Inferior parietal cortex (tissue), 1 donor: ENCODE results near the gene CXXC5.

Experiments used
- DNase-seq: peaks from one replicate; pipeline ENCODE4 v3.0.0-alpha.2; 2016; ENCODE audit errors: extremely low spot score

The CXXC5 gene

GRCh38 chr5:139680368-139681111 is 32.4 kb downstream of the CXXC5 start:
- DNase-seq: no peak

GRCh38 chr5:139681112-139681458 is 32.9 kb downstream of the CXXC5 start:
- no peak for DNase-seq

DNA sequence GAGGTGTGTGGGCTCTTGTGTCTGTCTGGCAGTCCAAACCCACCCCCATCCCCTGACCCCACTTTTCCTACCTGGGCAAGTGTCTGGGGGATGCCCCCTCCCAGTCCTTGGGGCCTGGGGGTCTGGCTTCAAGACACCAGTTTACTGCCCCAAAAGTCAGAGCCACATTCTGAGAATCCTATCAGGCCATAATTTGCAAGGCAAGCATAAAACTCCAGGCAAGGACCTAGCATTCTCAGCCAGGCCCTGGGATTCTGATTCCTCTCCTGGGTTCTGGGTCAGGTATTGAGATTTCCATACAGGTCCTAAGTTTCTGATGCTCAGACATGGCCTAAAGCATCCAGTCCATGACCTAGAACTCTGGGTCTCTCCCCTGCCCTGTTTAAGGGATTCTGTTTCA is 33.3 kb downstream of the CXXC5 start:
- no peak for DNase-seq

- DNase-seq: peak; percentile 53
Observed at GRCh38 chr5:139682016-139682975, 34.1 kb downstream of the CXXC5 start.

- DNase-seq: no peak
Observed at GRCh38 chr5:139683295-139684271, 35.4 kb downstream of the CXXC5 start.

DNA sequence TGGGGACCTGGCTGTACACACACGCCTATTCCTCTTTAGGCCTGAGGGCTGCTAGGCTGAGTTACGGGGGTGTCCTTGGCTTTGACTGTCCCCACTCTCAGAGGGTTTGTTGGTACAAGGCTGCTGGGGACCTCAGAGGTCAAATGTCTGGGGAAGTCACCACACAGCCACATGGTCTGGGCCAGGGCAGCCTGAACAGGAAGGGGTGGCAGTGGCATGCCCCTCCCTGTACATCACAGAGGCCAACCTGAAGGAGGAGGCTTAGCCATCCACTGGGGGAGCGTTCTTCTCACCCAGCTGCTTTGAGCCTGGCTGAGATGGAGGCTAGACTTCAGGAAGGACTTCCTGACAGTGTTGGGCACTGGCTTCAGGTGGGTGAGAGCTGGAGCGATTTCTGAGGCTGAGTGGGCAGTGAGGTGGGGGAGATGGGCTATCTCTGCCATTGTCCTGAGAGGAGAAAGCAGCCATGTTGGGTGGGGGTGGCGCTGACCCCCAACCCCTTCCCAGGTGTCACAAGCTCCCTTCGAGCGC is 36.3 kb downstream of the CXXC5 start:
- DNase-seq: no peak

DNA sequence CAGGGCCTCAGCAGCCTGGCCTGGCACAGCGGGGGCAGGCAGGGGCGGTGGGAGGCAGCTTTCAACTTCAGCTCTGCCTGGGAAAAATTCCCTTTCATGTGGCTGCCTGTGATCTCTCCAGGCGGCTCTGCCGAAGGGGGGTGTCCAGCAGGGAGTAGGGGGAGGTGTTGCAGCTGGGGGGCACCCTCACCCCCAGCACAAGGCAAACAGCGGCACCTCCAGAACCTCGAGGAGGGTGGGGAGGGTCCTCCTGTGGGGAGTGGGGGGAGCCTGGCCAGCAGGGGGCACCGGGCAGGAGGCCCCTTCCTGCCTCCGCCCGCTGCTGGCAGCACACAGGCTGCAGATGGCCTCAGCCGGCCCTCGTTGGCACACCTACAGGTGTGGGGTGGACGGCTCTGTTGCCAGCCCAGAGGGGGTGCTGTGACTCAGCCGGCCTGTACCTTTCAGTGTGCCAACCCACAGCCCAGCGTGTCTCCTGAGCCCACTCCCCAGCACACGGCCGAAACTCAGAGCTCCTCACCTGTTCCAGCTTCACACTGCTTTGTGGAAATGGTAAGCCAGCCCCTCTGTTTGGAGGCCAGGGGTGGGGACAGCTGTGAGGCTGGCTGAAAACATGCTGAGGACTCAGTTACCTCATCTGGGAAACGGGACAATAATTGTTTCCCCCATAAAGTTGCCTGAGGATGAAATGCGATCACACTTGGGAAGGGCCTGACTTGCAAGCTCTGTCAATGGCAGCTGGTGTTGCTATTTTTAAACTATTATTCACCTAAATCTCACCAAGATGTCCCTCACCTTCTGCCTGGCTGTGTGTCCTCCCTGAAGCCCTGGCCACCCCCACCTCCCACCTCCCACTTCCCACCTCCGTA is 37.0 kb downstream of the CXXC5 start:
- DNase-seq: no peak

GRCh38 chr5:139685886-139686285 is 37.7 kb downstream of the CXXC5 start:
- DNase-seq: no peak

DNA sequence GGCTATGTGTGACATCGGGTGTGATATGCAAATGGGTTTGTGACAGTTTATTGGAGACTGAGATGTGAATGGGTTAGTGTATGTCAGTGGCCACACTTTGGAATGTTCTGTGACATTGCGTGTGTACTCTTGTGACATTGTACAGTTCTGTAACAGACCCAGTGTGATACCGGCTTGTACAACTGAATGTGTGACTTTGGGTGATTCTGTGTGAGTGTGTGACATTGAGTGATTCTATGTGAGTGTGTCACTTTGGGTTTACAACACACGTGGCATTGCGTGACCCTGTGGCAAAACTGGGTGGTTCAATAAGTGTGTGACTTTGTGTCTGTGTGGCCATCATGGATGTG is 38.2 kb downstream of the CXXC5 start:
- no peak for DNase-seq

GRCh38 chr5:139686706-139687441 is 38.7 kb downstream of the CXXC5 start:
- no peak for DNase-seq

GRCh38 chr5:139687656-139688055 is 39.5 kb downstream of the CXXC5 start:
- no peak for DNase-seq

GRCh38 chr5:139688088-139688702 is 40.0 kb downstream of the CXXC5 start:
- DNase-seq: no peak

- DNase-seq: no peak
Observed at GRCh38 chr5:139688751-139689372, 40.7 kb downstream of the CXXC5 start.

DNA sequence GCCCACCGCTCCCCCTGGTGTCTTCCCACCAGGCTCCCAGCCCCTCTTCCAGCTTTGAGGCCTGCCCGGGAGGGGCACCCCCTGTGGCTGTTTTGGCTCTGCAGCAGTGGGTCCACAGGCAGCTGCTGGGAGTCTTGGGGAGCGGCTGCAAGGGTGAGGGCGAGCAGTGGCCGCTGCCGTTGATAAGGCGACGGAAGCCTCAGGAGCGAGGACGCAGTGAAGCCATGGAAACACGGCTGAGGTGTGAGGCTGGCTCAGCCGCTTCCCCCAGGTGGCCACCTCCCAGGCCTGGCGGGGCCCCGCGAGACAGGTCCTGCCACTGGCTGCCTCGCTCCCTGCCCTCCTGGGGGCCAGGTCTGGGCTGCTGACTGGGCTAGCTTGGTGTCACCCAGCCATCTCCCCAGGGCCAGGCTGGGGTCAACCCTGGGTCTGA is 41.5 kb downstream of the CXXC5 start:
- no peak for DNase-seq

DNA sequence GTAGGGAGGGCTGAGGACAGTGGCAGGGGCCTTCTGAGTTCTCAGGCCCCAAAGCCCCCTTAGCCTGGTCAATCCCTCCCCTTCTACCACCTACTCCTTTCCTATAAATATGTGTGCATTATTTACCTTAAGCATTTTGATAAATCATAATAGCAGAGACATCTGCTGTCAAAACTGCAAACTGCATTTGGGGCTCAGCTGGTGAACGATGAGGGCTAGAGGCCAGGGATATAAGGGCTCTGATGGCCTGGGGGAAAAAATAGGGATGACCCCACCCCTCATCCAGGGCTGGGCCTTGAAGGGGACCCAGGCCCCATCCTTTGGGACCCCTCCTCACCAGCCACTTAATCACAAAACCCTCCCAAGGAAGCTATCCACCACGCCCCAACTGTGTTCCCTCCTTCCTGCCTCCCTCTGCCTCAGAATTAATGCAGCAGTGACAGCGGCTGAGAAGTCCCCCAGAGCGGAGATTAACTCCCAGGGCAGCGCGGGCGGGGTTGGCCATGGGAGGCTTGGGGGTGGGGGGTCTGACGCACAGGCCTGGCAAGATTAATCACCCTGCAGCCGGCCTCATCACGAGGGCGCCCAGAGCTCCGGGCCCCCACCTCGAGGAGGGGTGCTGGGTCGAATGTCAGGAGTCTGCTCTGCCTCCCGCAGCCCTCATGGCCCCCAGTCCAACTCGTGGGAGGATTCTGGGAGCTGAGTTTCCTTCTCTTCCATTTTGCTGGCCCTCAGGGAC is 42.1 kb downstream of the CXXC5 start:
- peak; percentile 76 for DNase-seq

- DNase-seq: no peak
Observed at GRCh38 chr5:139690803-139691629, 42.9 kb downstream of the CXXC5 start.

GRCh38 chr5:139692148-139692547 is 44.0 kb downstream of the CXXC5 start:
- DNase-seq: no peak
